Adrenal gland (tissue), 5 donors: ENCODE data around the gene PCNT.

Experiments
- POLR2A ChIP-seq, 2 donors: fragments of 450-650 bp; IDR thresholded peaks; one replicate each; pipeline ENCODE4 v1.6.1; 2017; ENCODE audit warnings: antibody characterized with exemption in 2 of 2, mild to moderate bottlenecking in 2 of 2, moderate library complexity in 1 of 2
- TF ChIP-seq, protein P1 (sequence below), 6 experiments: fragments of 450-650 bp in 4 of 6; fragments of 200-600 bp in 2 of 6; sonication (generic) in 1 of 6; IDR thresholded peaks; 1 replicate in 5 of 6; 2 replicates in 1 of 6; pipeline versions ENCODE4 v1.5.1 to v1.8.0; 2016 to 2021; ENCODE audit warnings: antibody characterized with exemption in 6 of 6, mild to moderate bottlenecking in 2 of 6, moderate library complexity in 1 of 6
- donor health status: DM: no; HTN: no; CAD: no.

- TF ChIP-seq, protein P1, sequence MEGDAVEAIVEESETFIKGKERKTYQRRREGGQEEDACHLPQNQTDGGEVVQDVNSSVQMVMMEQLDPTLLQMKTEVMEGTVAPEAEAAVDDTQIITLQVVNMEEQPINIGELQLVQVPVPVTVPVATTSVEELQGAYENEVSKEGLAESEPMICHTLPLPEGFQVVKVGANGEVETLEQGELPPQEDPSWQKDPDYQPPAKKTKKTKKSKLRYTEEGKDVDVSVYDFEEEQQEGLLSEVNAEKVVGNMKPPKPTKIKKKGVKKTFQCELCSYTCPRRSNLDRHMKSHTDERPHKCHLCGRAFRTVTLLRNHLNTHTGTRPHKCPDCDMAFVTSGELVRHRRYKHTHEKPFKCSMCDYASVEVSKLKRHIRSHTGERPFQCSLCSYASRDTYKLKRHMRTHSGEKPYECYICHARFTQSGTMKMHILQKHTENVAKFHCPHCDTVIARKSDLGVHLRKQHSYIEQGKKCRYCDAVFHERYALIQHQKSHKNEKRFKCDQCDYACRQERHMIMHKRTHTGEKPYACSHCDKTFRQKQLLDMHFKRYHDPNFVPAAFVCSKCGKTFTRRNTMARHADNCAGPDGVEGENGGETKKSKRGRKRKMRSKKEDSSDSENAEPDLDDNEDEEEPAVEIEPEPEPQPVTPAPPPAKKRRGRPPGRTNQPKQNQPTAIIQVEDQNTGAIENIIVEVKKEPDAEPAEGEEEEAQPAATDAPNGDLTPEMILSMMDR (IDR thresholded peaks at IDR 0.05) = no peak
- no peak for TF ChIP-seq POLR2A (IDR thresholded peaks at IDR 0.05)
Observed at GRCh38 chr21:46295996-46296752, 27.8 kb upstream of the PCNT start.
